ENCODE measurements around the gene GGCX.

GRCh38 chr2:85604568-85605339 lies 43.5 kb upstream of the GGCX start:
- TF ChIP-seq CTCF (IDR thresholded peaks at IDR 0.05; ENCODE audit: insufficient read depth, low read length) (no peak), REST (IDR thresholded peaks at IDR 0.05; ENCODE audit: insufficient replicate concordance, low read depth) (no peak), POLR2AphosphoS5 (IDR thresholded peaks at IDR 0.05; ENCODE audit: low read depth) (no peak), GABPA (IDR thresholded peaks at IDR 0.05; ENCODE audit: low read depth) (no peak)

Measured in HL-60 (cell line).